Astrocyte (in vitro differentiated cells and primary cell): Measurements from ENCODE around the gene NRG3. TPM values are rescaled to one million over a fixed set of nuclear protein-coding genes. Genes with fewer than 3 reads are reported as not detected.

Experiments
- DNase-seq: peaks from one replicate; pipeline ENCODE4 v3.0.0-alpha.2; 2010; ENCODE audit warnings: low read depth
- FAIRE-seq: peaks from 2 replicates; lab custom pipeline; 2011; peaks lifted over from hg19 to GRCh38; lab: Jason Lieb, UNC
- H2AFZ ChIP-seq: 2 replicates; pipeline ENCODE4 v1.6.0; 2012; ENCODE audit warnings: low read depth, low read length, inconsistent platforms
- H3K27ac ChIP-seq: 2 replicates; pipeline ENCODE4 v1.5.1; 2011; ENCODE audit warnings: low read depth, low read length, inconsistent platforms
- H3K27me3 ChIP-seq: 2 replicates; pipeline ENCODE4 v1.6.0; 2011; ENCODE audit warnings: low read length, inconsistent platforms; ENCODE audit not compliant: insufficient read depth
- H3K36me3 ChIP-seq: 2 replicates; pipeline ENCODE4 v1.5.1; 2011; ENCODE audit warnings: low read length, inconsistent platforms; ENCODE audit not compliant: insufficient read depth
- H3K4me1 ChIP-seq: 2 replicates; pipeline ENCODE4 v1.5.1; 2011; ENCODE audit warnings: low read length, inconsistent platforms; ENCODE audit not compliant: insufficient read depth
- H3K4me2 ChIP-seq: 2 replicates; pipeline ENCODE4 v1.6.0; 2012; ENCODE audit warnings: low read length, inconsistent platforms
- H3K4me3 ChIP-seq: 2 replicates; pipeline ENCODE4 v1.5.1; 2011; ENCODE audit warnings: low read depth, mild to moderate bottlenecking, low read length, inconsistent platforms; ENCODE audit not compliant: insufficient read depth
- H3K79me2 ChIP-seq: 2 replicates; pipeline ENCODE4 v1.6.0; 2012; ENCODE audit warnings: mild to moderate bottlenecking, low read length, inconsistent platforms; ENCODE audit not compliant: insufficient read depth
- H3K9ac ChIP-seq: 2 replicates; pipeline ENCODE4 v1.6.0; 2012; ENCODE audit warnings: mild to moderate bottlenecking, low read length, inconsistent platforms
- H3K9me3 ChIP-seq: 2 replicates; pipeline ENCODE4 v1.5.1; 2012; ENCODE audit warnings: low read depth, mild to moderate bottlenecking, low read length, inconsistent platforms; ENCODE audit not compliant: insufficient read depth
- H4K20me1 ChIP-seq: 2 replicates; pipeline ENCODE4 v1.6.0; 2012; ENCODE audit warnings: low read length, inconsistent platforms; ENCODE audit not compliant: insufficient read depth
- H3K27ac Mint-ChIP-seq: one replicate; pipeline ENCODE4 v1.8.0; 2021; ENCODE audit warnings: mild to moderate bottlenecking, mixed read lengths; ENCODE audit not compliant: unreplicated experiment
- H3K27me3 Mint-ChIP-seq: one replicate; pipeline ENCODE4 v1.8.0; 2021; ENCODE audit warnings: low read depth, mixed read lengths; ENCODE audit not compliant: unreplicated experiment
- H3K36me3 Mint-ChIP-seq: one replicate; pipeline ENCODE4 v1.8.0; 2021; ENCODE audit warnings: low read depth, mixed read lengths; ENCODE audit not compliant: unreplicated experiment
- H3K4me1 Mint-ChIP-seq: one replicate; pipeline ENCODE4 v1.8.0; 2021; ENCODE audit warnings: low read depth, mixed read lengths; ENCODE audit not compliant: unreplicated experiment
- H3K4me3 Mint-ChIP-seq: one replicate; pipeline ENCODE4 v1.8.0; 2021; ENCODE audit warnings: mild to moderate bottlenecking, moderate library complexity, mixed read lengths; ENCODE audit not compliant: unreplicated experiment
- H3K9me3 Mint-ChIP-seq: one replicate; pipeline ENCODE4 v1.8.0; 2021; ENCODE audit warnings: mild to moderate bottlenecking, mixed read lengths; ENCODE audit not compliant: unreplicated experiment
- CTCF ChIP-seq: IDR thresholded peaks from 2 replicates; pipeline ENCODE4 v1.5.1; 2011; ENCODE audit warnings: low read depth, mild to moderate bottlenecking, inconsistent platforms, low read length, moderate library complexity; ENCODE audit not compliant: insufficient read depth
- EZH2 ChIP-seq: IDR thresholded peaks from 2 replicates; pipeline ENCODE4 v1.6.1; 2012; ENCODE audit warnings: mild to moderate bottlenecking, low read length, inconsistent platforms; ENCODE audit not compliant: insufficient read depth
- total RNA-seq: library from RNA; stranded (reverse); gene quantifications from 2 replicates; pipeline ENCODE4 v1.2.1, GENCODE V29; 2021

NRG3 gene
- total RNA-seq, 1 donor from 2014 or later: 2.1 TPM

- no peaks in the 10 kb centered on the region for H3K36me3 ChIP-seq
- Mint-ChIP-seq H3K27ac (no peak overlapping the region), H3K36me3 (no peaks in the 10 kb centered on the region), H3K4me1 (no peaks in the 10 kb centered on the region), H3K4me3 (no peak overlapping the region), H3K9me3 (no peaks in the 10 kb centered on the region), H3K27me3 (no peaks in the 10 kb centered on the region)
- no peak overlapping the region for H3K27ac ChIP-seq
- H2AFZ ChIP-seq: no peak overlapping the region
- TF ChIP-seq CTCF: no peak
- TF ChIP-seq EZH2: no peak
- H3K79me2 ChIP-seq: no peaks in the 10 kb centered on the region
- H3K9me3 ChIP-seq: no peaks in the 10 kb centered on the region
- H3K4me3 ChIP-seq: no peak overlapping the region
- no peaks in the 10 kb centered on the region for H3K4me1 ChIP-seq
- H3K9ac ChIP-seq: no peak overlapping the region
- no peak overlapping the region for H3K4me2 ChIP-seq
- FAIRE-seq (no peak), DNase-seq (no peak)
- no peaks in the 10 kb centered on the region for H3K27me3 ChIP-seq
- H4K20me1 ChIP-seq: no peaks in the 10 kb centered on the region
These were observed 365.4 kb downstream of the NRG3 start for GRCh38 chr10:82240408-82240807.

GRCh38 chr10:82242778-82243177, 367.8 kb downstream of the NRG3 start:
- FAIRE-seq (no peak), DNase-seq (no peak)
- no peak overlapping the region for H3K9ac ChIP-seq
- H3K27ac Mint-ChIP-seq: no peak overlapping the region
- no peaks in the 10 kb centered on the region for H4K20me1 ChIP-seq
- no peaks in the 10 kb centered on the region for H3K36me3 Mint-ChIP-seq
- H3K79me2 ChIP-seq: no peaks in the 10 kb centered on the region
- no peak overlapping the region for H3K4me2 ChIP-seq
- H3K4me1 Mint-ChIP-seq: no peaks in the 10 kb centered on the region
- no peaks in the 10 kb centered on the region for H3K9me3 ChIP-seq
- H3K27ac ChIP-seq: no peak overlapping the region
- no peak overlapping the region for H2AFZ ChIP-seq
- no peaks in the 10 kb centered on the region for H3K27me3 Mint-ChIP-seq
- H3K4me3 Mint-ChIP-seq: no peak overlapping the region
- H3K4me3 ChIP-seq: no peak overlapping the region
- no peaks in the 10 kb centered on the region for H3K4me1 ChIP-seq
- H3K36me3 ChIP-seq: no peaks in the 10 kb centered on the region
- no peaks in the 10 kb centered on the region for H3K9me3 Mint-ChIP-seq
- H3K27me3 ChIP-seq: no peaks in the 10 kb centered on the region
- no peak for TF ChIP-seq CTCF
- TF ChIP-seq EZH2: no peak

- H4K20me1 ChIP-seq: no peaks in the 10 kb centered on the region
- H3K27me3 Mint-ChIP-seq: no peaks in the 10 kb centered on the region
- H3K36me3 ChIP-seq: no peaks in the 10 kb centered on the region
- H3K4me2 ChIP-seq: no peak overlapping the region
- H3K27ac Mint-ChIP-seq: no peak overlapping the region
- H3K36me3 Mint-ChIP-seq: no peaks in the 10 kb centered on the region
- no peaks in the 10 kb centered on the region for H3K79me2 ChIP-seq
- no peak overlapping the region for H2AFZ ChIP-seq
- no peak overlapping the region for H3K4me3 ChIP-seq
- H3K4me1 ChIP-seq: no peaks in the 10 kb centered on the region
- H3K9me3 Mint-ChIP-seq: no peaks in the 10 kb centered on the region
- DNase-seq (no peak), FAIRE-seq (no peak)
- no peak overlapping the region for H3K27ac ChIP-seq
- no peak overlapping the region for H3K9ac ChIP-seq
- no peaks in the 10 kb centered on the region for H3K27me3 ChIP-seq
- no peak for TF ChIP-seq EZH2
- no peak for TF ChIP-seq CTCF
- no peak overlapping the region for H3K4me3 Mint-ChIP-seq
- no peaks in the 10 kb centered on the region for H3K4me1 Mint-ChIP-seq
- H3K9me3 ChIP-seq: no peaks in the 10 kb centered on the region
These were observed 370.2 kb downstream of the NRG3 start for GRCh38 chr10:82245157-82245556.
